HCT116 (cell line): ENCODE measurements around the gene SLC22A15. TPM values are rescaled to one million over a fixed set of nuclear protein-coding genes. Genes with fewer than 3 reads are reported as not detected.

Source experiments
- ATAC-seq: fragments of 200-7000 bp; cut with Tn5 transposase; 2 replicates; pipeline ENCODE4 v1.9.1; 2020; ENCODE audit warnings: mild to moderate bottlenecking, moderate library complexity
- BruUV-seq: library from RNA; stranded (reverse); fragments of 400-500 nt; replicated peaks from 2 replicates; lab custom pipeline; 2021; lab: Mats Ljungman, UMichigan
- CTCF ChIA-PET: fragments of 300-600 bp; sonication (Branson Sonifier 250); formaldehyde crosslinking; loops from one replicate; lab custom pipeline; 2021; ENCODE audit warnings: antibody characterized with exemption; lab: Charles Lee
- POLR2A ChIA-PET: fragments of 300-600, 350-600 bp; sonication (Branson Sonifier 250); formaldehyde crosslinking; loops from one replicate; lab custom pipeline; 2021; ENCODE audit warnings: antibody characterized with exemption; lab: Charles Lee
- RAD21 ChIA-PET, 2 experiments: fragments of 300-600 bp; sonication (Branson Sonifier 250); formaldehyde crosslinking; loops; one replicate each; lab custom pipeline; 2023; ENCODE audit warnings: low total read pairs in 2 of 2; ENCODE audit not compliant: uncharacterized antibody in 2 of 2, unreplicated experiment in 2 of 2, low non-redundant PET in 1 of 2; lab: Charles Lee
- DNase-seq: peaks from one replicate; pipeline ENCODE4 v3.0.0-alpha.2; 2010; ENCODE audit warnings: low read depth, low spot score
- H2AFZ ChIP-seq: fragments of 200-600 bp; shearing (Covaris generic), sonication (generic); 2 replicates; pipeline ENCODE4 v1.6.1; 2017; ENCODE audit warnings: low read depth, mixed run types, mixed read lengths, antibody characterized with exemption, low read length; ENCODE audit not compliant: poor library complexity, severe bottlenecking
- H3K27ac ChIP-seq: 2 replicates; pipeline ENCODE4 v1.5.1; 2012; ENCODE audit warnings: low read depth, low read length
- H3K27me3 ChIP-seq: fragments of 200-600 bp; sonication (generic); 2 replicates; pipeline ENCODE4 v1.6.1; 2016; ENCODE audit warnings: mixed run types, low read length, mixed read lengths; ENCODE audit not compliant: insufficient read depth
- H3K36me3 ChIP-seq, 2 experiments: fragments of 200-500 bp in 1 of 2; fragments of 200-600 bp in 1 of 2; sonication (Bioruptor generic) in 1 of 2; sonication (generic) in 1 of 2; 2 replicates each; pipeline versions ENCODE4 v1.5.1 to v1.6.1; 2014 to 2016; ENCODE audit warnings: low read length in 2 of 2, inconsistent platforms in 1 of 2, mixed read lengths in 1 of 2, mixed run types in 1 of 2; ENCODE audit not compliant: insufficient read depth in 2 of 2, control insufficient read depth in 1 of 2
- H3K4me1 ChIP-seq, 2 experiments: fragments of 200-600 bp in 1 of 2; sonication (generic) in 1 of 2; 2 replicates each; pipeline versions ENCODE4 v1.5.1 to v1.6.1; 2012 to 2017; ENCODE audit warnings: low read length in 2 of 2, inconsistent platforms in 1 of 2, mild to moderate bottlenecking in 1 of 2, mixed read lengths in 1 of 2, mixed run types in 1 of 2, moderate library complexity in 1 of 2; ENCODE audit not compliant: insufficient read depth in 2 of 2, control insufficient read depth in 1 of 2
- H3K4me2 ChIP-seq: fragments of 200-600 bp; sonication (generic); 2 replicates; pipeline ENCODE4 v1.6.1; 2017; ENCODE audit warnings: mixed run types, low read length, mixed read lengths
- H3K4me3 ChIP-seq, 2 experiments: fragments of 200-600 bp in 1 of 2; sonication (generic) in 1 of 2; replicated peaks in 1 of 2; 2 replicates each; pipeline ENCODE4 v1.5.1; 2011 to 2016; ENCODE audit warnings: low read length in 2 of 2, control low read depth in 1 of 2, low read depth in 1 of 2, mild to moderate bottlenecking in 1 of 2, mixed read lengths in 1 of 2, mixed run types in 1 of 2
- H3K79me2 ChIP-seq: fragments of 200-600 bp; sonication (generic); 2 replicates; pipeline ENCODE4 v1.6.1; 2017; ENCODE audit warnings: mild to moderate bottlenecking, mixed run types, low read length, moderate library complexity, mixed read lengths; ENCODE audit not compliant: insufficient read depth
- H3K9ac ChIP-seq: fragments of 200-600 bp; sonication (generic); 2 replicates; pipeline ENCODE4 v1.6.1; 2016; ENCODE audit warnings: low read length, mixed read lengths
- H3K9me2 ChIP-seq: fragments of 200-600 bp; sonication (generic), shearing (Covaris generic); 2 replicates; pipeline ENCODE4 v1.6.1; 2017; ENCODE audit warnings: mixed run types, mild to moderate bottlenecking, moderate library complexity; ENCODE audit not compliant: insufficient read depth
- H3K9me3 ChIP-seq, 2 experiments: fragments of 200-500 bp in 1 of 2; fragments of 200-600 bp in 1 of 2; sonication (Bioruptor generic) in 1 of 2; sonication (generic) in 1 of 2; 2 replicates each; pipeline ENCODE4 v1.6.1; 2014 to 2017; ENCODE audit warnings: low read length in 2 of 2, mixed read lengths in 2 of 2, inconsistent platforms in 1 of 2, low read depth in 1 of 2, mild to moderate bottlenecking in 1 of 2, mixed run types in 1 of 2, moderate library complexity in 1 of 2; ENCODE audit not compliant: control insufficient read depth in 1 of 2, insufficient read depth in 1 of 2
- H4K20me1 ChIP-seq: fragments of 200-600 bp; sonication (generic), shearing (Covaris generic); 2 replicates; pipeline ENCODE4 v1.6.1; 2017; ENCODE audit warnings: mixed run types, mild to moderate bottlenecking, moderate library complexity; ENCODE audit not compliant: insufficient read depth
- CEBPB ChIP-seq: IDR thresholded peaks from 2 replicates; pipeline ENCODE4 v1.6.1; 2012; ENCODE audit warnings: low read depth
- CTCF ChIP-seq, 3 experiments: fragments of 200-600 bp in 1 of 3; sonication (generic) in 1 of 3; IDR thresholded peaks in 2 of 3; conservative IDR thresholded peaks in 1 of 3; 2 replicates each; pipeline ENCODE4 v1.5.1; 2012 to 2017; ENCODE audit warnings: low read depth in 2 of 3, low read length in 2 of 3, antibody characterized with exemption in 1 of 3, borderline replicate concordance in 1 of 3, control low read depth in 1 of 3, mild to moderate bottlenecking in 1 of 3, mixed read lengths in 1 of 3, mixed run types in 1 of 3, moderate library complexity in 1 of 3; ENCODE audit not compliant: insufficient read depth in 1 of 3
- EGR1 ChIP-seq: IDR thresholded peaks from 2 replicates; pipeline ENCODE4 v1.6.1; 2012; ENCODE audit warnings: low read depth
- ELF1 ChIP-seq: IDR thresholded peaks from 2 replicates; pipeline ENCODE4 v1.6.1; 2012; ENCODE audit warnings: low read depth, borderline replicate concordance
- EZH2 ChIP-seq: fragments of 200-600 bp; sonication (generic); IDR thresholded peaks from 2 replicates; pipeline ENCODE4 v1.6.1; 2017; ENCODE audit warnings: antibody characterized with exemption, mixed run types
- EZH2phosphoT487 ChIP-seq: fragments of 200-600 bp; IDR thresholded peaks from 2 replicates; pipeline ENCODE4 v1.6.1; 2018; ENCODE audit warnings: antibody characterized with exemption, borderline replicate concordance
- JUND ChIP-seq: IDR thresholded peaks from 2 replicates; pipeline ENCODE4 v1.6.1; 2012
- MAX ChIP-seq: IDR thresholded peaks from 2 replicates; pipeline ENCODE4 v1.6.1; 2012
- POLR2A ChIP-seq: IDR thresholded peaks from 2 replicates; pipeline ENCODE4 v1.7.0; 2011; ENCODE audit warnings: borderline replicate concordance; ENCODE audit not compliant: insufficient read depth, insufficient read length; ENCODE audit errors: extremely low read depth
- RAD21 ChIP-seq: IDR thresholded peaks from 2 replicates; pipeline ENCODE4 v1.6.1; 2012; ENCODE audit warnings: low read depth, mild to moderate bottlenecking
- SIN3A ChIP-seq: IDR thresholded peaks from 2 replicates; pipeline ENCODE4 v1.6.1; 2012; ENCODE audit warnings: low read depth
- SP1 ChIP-seq: IDR thresholded peaks from 2 replicates; pipeline ENCODE4 v1.6.1; 2012; ENCODE audit warnings: low read depth
- SRF ChIP-seq: IDR thresholded peaks from 2 replicates; pipeline ENCODE4 v1.6.1; 2012; ENCODE audit warnings: low read depth
- TCF7L2 ChIP-seq: IDR thresholded peaks from 2 replicates; pipeline ENCODE4 v1.7.0; 2011; ENCODE audit warnings: borderline replicate concordance, inconsistent platforms; ENCODE audit not compliant: insufficient read depth, insufficient read length; ENCODE audit errors: extremely low read depth
- ZFX ChIP-seq: fragments of 450-650 bp; IDR thresholded peaks from 2 replicates; pipeline ENCODE4 v1.6.1; 2017
- ZNF274 ChIP-seq: fragments of 200-500 bp; sonication (Bioruptor generic); IDR thresholded peaks from 2 replicates; pipeline ENCODE4 v1.6.1; 2014; ENCODE audit warnings: mild to moderate bottlenecking, low read depth, low read length, inconsistent platforms
- intact Hi-C: fragments of 100-400 bp; cut with micrococcal nuclease; formaldehyde crosslinking; loops from 2 replicates; pipeline ENCODE4 v1.10.0; 2022
- total RNA-seq: library from RNA; stranded (reverse); gene quantifications from one replicate; pipeline ENCODE4 v1.2.1, GENCODE V29; 2021; ENCODE audit not compliant: unreplicated experiment

The SLC22A15 gene
- total RNA-seq, 1 experiment from 2014 or later, result 3.1 TPM

DNA sequence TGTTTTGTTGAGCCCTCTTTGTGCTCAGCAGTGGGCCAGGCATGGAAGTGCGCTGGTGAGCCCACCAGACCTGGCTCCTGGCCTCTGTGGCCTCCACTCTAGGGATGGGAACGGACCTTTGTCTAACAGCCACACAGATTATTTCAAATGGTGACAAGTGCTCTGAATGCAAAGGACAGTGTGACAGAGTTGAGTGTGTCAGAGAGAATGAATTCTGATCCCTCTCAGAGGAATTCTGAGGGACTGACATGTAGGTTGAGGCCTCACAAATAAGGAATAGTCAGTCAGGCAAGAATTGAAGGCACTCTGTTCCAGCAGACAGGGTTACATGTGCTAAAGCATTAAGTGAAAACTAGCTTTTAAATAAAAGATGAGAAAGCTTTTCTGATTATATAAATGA lies 123.6 kb downstream of the SLC22A15 start (continued):
- TF ChIP-seq TCF7L2 (no peak), MAX (no peak), SP1 (no peak), CTCF (IDR thresholded peaks at IDR 0.05 in 2 of 3, conservative IDR thresholded peaks at IDR 0.05 in 1 of 3; ENCODE audit: borderline replicate concordance in 1 of 3, insufficient read depth in 1 of 3, low read depth in 2 of 3, low read length in 2 of 3) (no peak), EZH2phosphoT487 (no peak), EZH2 (no peak), EGR1 (no peak), CEBPB (no peak), ZNF274 (no peak)
- TF ChIP-seq, all 23 proteins: peak for 0

DNA sequence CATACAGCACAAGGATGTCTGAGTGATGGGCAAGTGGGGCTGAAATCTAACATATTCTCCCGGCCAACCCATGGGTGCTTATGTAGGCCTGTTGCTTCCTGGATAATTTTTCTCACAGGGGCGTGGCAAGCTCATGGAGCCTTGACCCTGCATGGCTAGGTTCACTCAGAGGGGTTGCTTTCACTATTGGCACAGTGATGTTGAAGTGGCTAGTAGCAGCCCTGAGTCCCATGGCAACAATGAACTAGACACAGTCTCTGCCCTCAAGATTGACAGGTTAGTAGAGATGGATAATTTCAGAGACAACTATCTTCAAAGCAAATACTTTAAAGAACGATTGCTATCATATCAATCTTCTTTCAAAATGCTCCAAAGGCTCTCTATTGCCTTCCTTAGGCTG lies 128.4 kb downstream of the SLC22A15 start:
- Histone ChIP-seq H3K9me3 (no peaks in the 10 kb centered on the region), H3K79me2 (no peaks in the 10 kb centered on the region), H3K4me3 (no peak overlapping the region), H2AFZ (no peak overlapping the region), H3K4me1 (peaks cover 0 to 3% of the 10 kb centered on the region in 2 experiments; a peak in 2 of 4 replicates), H3K9me2 (no peaks in the 10 kb centered on the region), H3K9ac (no peak overlapping the region), H3K27me3 (no peaks in the 10 kb centered on the region), H3K4me2 (no peak overlapping the region), H3K27ac (no peak overlapping the region), H3K36me3 (no peaks in the 10 kb centered on the region), H4K20me1 (no peaks in the 10 kb centered on the region)
- DNase-seq (no peak), ATAC-seq (no peak)
- no TSS peak for BruUV-seq
- TF ChIP-seq ELF1, result no peak
- TF ChIP-seq RAD21, result no peak
- TF ChIP-seq CEBPB, result no peak
- TF ChIP-seq TCF7L2, result no peak
- no peak for TF ChIP-seq ZFX
- TF ChIP-seq SRF, result no peak
- no peak for TF ChIP-seq ZNF274
- no peak for TF ChIP-seq EZH2phosphoT487
- no peak for TF ChIP-seq JUND
- no peak for TF ChIP-seq POLR2A
- TF ChIP-seq SIN3A, result no peak
- POLR2A ChIA-PET, result no interaction called here
- CTCF ChIA-PET, result no interaction called here
- RAD21 ChIA-PET, result no interaction called here
- intact Hi-C loops, result no loop called here
